Ovary (tissue), 3 donors: Measurements from ENCODE around the gene TNFRSF4.

Experiments used
- CTCF ChIP-seq, 3 donors: fragments of 450-650 bp in 2 of 3; fragments of 200-600 bp in 1 of 3; IDR thresholded peaks; one replicate each; pipeline versions ENCODE4 v1.5.1 to v1.8.0; 2016 to 2022; ENCODE audit warnings: antibody characterized with exemption in 3 of 3, mild to moderate bottlenecking in 1 of 3
- EP300 ChIP-seq: sonication (generic); formaldehyde crosslinking; IDR thresholded peaks from one replicate; pipeline ENCODE4 v1.6.1; 2017; ENCODE audit warnings: antibody characterized with exemption
- POLR2A ChIP-seq: fragments of 450-650 bp; IDR thresholded peaks from one replicate; pipeline ENCODE4 v1.6.1; 2017; ENCODE audit warnings: antibody characterized with exemption, mild to moderate bottlenecking, moderate library complexity
- donor health status: DM: no; HTN: no; CAD: no.

DNA sequence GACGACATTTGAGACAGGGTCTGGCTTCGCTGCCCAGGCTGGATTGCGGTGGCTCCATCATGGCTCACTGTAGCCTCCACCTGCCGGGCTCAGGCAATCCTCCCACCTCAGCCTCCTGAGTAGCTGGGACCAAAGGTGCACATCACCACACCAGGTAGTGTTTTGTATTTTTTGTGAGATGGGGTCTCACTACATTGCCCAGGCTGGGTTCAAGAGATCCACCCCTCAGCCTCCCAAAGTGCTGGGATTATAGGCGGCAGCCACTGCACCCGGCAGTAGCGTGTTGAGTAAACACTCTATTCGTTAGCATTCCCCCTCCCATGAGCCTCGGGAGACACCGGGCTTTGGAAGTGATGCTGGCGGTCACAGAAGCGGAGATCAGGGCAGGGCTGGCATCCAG lies 39.4 kb upstream of the TNFRSF4 start:
- TF ChIP-seq CTCF (IDR thresholded peaks at IDR 0.05) (no peak), EP300 (no peak), POLR2A (no peak)
